ENCODE results near the gene TRAF4.

DNA sequence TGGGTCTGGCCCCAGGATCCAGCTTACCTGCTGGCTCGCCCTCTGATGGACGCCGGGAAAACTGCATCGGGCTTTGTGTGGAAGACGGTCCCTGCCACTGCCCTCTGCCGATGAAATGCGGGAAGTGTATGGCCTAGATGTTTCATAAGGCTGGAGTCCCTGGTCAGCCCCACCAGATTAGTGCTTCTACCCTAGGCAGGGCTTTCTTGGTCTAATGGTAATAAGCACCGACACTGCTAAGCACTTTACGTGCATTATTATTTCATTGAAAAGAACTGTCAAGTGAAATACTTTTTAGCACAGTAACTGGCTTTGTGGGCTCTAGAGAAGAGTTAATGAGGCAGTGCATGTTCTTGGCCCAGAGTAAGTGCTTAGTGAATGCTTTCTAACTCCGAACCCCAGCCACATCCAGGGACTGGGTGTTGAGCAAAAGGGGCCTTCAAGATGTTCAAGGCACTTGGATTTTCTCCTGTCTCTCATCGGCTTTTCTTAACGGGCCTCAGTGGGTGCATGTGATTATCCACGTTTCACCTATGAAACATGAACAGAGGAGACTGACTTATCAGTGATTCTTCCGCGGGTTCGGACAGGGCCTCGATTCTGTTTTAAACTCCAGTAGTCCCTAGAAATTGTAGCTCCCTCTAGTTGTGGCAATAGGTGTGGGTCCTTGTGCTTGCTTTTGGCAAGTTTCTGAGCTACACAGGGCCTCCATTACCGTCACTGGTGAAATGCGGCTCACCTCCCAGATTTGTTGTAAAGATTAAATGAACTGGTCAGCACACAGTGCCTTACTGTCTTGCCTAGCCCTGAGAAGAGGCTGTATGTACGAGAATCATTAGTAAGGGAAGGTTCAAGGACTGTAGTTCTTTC, 6.6 kb downstream of the TRAF4 start:
- TF ChIP-seq POLR2AphosphoS5 (IDR thresholded peaks at IDR 0.05; ENCODE audit: borderline replicate concordance, low read depth, low read length) = peak; percentile 21
- TF ChIP-seq EZH2 (IDR thresholded peaks at IDR 0.05) = no peak
- TF ChIP-seq FOXP2 (optimal IDR thresholded peaks at IDR 0.05; ENCODE audit: control extremely low read depth, extremely low read length, insufficient read depth) = no peak
